Embryonic facial prominence (tissue), 1 donor: Measurements from ENCODE around the gene LHX1.

Source experiments
- DNase-seq: peaks from one replicate; pipeline ENCODE4 v3.0.0-alpha.2; 2016; ENCODE audit errors: extremely low spot score

LHX1 gene

GRCh38 chr17:36937001-36937958 is at the start of gene LHX1:
TSS of gene LHX1 (plus strand) at chr17:36937475. CDS start at chr17:36938198, 723 bp downstream.
- DNase-seq: no peak

DNA sequence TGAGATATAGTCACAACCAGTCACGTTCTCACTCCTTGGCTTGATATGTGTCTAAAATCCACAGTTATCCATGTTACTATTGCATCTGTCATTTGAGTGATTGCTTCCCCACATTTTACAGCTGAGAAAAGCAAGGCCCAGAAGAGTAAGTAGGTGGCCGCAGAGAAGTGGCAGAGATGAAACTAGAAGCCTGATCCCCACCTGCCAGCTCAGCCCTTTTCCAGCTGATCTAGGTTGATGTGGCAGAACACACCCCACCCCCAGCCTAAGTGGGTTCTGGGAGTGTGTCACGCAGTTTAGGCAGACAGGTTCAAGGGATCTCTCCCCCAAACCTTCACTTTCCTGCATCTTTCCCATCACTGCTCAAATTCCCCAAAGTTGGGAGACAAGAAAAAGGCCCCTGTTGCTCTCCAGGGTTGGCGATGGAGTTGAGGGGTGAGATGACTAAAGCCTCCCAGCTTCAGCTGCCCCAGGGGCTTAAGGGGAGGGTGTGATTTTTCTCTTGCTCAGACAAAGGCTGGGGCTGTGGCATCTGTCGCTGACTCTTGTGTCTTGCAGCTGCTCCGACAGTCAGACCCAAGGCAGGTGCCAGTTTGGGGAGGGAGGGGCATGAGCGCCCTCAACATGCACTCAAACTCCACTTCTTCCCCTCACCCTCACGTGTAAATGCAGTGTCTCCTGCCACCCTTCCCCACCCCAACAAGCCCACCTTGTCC is 48.9 kb upstream of the LHX1 start:
- no peak for DNase-seq

DNA sequence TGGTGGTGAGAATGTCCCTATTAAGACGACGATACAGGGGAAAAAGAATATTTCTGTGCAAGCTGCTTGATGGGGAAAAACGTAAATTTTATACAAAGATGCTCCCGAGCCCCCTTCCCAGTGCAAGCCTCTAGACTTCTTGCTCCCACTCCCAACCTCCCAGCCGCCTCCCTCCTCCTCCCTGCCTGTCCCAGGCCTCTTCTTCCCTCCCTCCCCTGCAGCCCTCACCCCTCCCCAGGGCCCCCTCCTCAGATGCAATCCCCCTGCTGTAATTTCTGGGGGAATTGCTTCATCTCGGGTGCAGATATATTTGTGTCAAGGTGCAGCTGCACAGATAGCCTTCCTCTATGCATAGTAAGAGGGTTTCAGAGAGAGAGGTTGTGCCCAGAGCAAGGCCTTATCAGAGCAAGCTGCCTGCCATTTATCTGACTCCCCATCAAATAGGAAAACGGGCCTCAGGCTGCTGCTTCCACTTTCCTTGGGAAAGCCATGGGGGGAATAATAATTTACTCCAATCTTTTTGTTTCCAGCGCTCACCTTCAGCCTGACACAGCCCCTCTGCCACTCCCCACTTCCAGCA is 47.4 kb upstream of the LHX1 start:
- DNase-seq: no peak

DNA sequence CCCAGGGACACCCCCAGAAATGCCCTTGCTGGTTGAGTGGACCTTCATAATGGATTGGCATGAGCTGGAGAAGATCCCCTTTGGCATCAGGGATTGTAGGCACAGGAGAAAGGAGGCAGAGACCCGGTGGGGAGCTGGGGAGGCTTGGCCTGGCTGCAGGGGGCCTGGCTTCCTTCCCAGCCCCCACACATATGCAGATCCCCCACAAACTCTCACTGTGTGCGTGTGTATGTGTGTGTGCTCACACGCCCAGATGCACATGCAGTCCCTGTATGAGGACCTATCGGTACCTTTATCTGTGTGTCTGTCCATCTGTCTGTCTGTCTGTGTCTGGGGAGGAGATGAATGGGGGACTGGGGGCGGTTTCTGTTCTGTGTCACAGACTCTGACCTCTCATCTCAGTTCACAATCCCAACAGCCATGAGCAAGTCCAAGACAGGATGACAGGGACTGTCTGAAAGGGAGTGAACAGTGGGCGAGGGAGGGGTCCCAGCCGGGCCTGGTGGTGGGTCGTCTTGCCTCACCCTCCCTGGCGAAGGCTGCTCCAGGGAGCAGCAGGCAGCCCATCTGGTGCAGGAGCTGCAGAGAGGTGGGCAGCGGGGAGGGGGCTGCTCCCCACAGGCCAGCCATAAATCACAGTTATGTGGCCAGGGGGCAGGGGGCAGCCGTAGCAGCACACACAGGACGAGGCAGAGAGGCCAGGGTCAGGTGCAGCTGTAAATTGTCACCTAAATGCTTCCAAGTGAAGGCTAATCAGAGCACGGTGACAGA is 46.7 kb upstream of the LHX1 start:
- DNase-seq: no peak

GRCh38 chr17:36892112-36892838 is 45.0 kb upstream of the LHX1 start:
- DNase-seq: no peak

GRCh38 chr17:36894177-36894576 is 43.1 kb upstream of the LHX1 start:
- no peak for DNase-seq

DNA sequence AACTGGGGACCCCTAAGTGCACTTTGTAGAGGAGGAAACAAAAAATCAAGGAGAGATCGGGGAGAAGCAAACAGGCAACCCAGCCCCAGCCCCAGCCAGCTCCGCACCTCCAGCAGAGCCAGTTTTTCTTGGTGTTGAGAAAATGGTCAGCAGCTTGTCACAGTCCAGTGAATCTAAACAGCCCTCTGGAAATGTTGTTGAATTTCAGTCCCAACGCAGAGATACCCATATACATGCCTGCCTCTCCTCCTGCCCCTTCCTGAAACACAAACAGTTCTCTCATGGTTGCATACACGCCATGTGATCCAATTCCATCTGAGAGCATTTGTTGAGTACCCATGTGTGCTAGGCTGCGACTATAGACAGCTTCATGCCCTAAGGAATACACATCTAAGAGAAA is 42.4 kb upstream of the LHX1 start:
- DNase-seq: no peak

DNA sequence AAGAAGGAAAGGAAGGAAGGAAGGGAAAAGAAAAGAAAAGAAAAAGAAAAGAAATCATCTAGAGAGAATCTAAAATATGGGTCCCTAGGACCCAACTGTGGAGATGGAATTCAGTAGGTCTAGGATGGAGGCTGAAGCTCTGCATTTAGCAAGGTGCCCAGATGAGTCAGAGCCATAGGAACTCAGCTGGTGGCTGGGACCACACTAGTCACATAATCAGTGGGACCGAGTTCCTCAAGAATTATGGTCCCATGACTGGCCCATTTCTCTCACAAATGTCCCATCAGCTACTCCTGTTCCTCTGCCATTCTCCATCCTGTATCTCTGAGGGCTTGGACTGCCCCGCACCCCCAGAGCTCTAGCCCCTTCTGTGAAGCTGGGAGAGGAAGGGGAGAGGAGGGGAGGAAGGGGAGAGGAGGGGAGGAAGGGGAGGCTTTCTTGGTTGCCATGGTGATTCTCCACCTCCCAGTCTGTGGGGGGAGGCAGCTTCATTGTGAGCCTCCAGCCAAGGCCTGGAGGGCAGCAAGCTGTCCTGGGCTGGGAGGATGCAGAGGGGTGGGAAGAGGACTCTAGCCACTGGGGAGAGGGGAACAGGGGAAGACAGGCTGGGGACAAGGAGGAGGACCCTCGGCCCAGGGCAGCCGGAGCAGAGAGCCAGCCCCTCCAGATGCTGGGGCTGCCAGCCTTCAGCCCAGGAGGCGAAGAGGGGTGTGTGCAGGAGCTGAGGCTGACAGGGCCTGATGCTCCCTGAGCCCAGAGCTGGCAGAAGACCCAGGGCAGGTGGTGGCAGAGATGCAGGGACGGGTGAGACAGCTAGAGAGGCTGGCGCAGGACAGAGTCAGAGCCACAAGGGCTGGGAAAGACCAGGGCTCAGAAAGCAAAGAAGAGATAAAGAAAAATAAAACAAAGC is 37.8 kb upstream of the LHX1 start:
- no peak for DNase-seq

DNA sequence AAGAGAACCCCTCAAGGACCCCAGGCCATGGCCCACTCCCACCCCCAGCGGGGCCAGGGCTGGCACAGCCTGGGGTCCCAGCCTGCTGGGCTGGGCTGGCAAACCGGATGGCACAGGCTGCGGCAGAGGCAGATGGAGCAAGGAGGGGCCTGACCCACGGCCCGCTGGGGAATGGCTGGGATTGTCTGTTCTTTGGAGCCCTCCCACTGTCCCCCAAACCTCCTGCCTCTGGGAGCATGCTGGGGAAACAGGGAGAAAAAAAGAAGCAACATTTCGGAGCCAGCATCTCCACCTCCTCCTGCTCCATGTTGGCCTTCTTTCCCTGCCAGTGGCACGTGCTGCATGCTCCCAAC is 37.1 kb upstream of the LHX1 start:
- DNase-seq: no peak

DNA sequence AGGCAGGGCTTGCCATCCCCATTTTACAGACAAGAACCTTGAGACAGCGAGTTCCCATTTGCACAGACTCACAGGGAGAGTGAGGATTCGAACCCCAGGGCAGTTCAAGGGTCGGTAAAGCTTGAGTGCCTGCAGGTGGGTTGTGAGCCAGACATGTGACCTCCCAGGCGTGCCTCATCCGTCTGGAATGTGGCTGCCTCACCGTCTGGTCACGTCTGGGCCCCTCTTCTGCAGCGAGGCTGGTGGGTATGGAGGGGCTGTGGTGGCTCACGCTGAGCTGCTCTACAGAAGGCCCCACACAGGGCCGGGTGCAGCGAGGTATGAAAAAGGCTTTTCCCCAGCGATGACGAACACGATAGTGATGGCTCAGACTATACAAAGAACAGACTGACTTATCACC is 35.8 kb upstream of the LHX1 start:
- DNase-seq: no peak

- no peak for DNase-seq
Measured at GRCh38 chr17:36907407-36907806, 29.9 kb upstream of the LHX1 start.

DNA sequence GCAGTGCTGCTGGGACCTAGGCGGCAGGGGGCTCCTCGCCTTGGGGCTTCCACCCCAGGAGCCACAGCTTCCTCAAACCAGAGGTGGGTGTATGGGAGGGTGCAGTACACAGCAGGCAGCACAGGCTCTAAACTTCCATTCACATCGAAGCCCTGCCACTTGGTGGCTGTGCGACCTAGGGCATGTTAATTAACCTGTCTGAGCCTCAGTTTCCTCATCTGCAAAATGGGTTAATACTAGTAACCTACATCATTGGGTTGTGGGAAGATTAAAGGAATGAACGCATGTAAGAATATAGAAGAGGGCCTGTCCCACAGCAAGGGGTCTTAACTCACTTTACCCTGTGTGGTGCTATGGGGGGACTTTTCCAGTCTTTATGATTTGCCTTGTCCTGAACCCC is 26.8 kb upstream of the LHX1 start:
- no peak for DNase-seq

DNA sequence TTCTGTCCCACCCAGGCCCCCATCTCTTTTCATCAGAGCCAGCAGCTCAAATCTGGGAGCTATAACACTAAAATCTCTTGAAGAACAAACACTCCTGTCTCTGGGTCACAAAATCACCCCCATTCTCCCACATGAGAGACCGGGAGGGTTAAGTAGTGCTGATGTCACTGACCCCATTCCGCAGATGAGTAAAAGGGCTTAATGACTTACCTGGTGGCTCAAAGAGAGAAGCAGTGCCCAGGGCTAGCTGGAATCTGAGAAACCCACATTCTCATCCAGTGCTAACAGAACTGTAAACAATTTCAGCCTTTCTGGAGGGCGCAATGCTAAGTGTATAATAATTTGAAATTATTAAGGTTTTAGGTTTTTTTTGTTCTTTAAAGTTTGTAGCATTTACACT is 26.3 kb upstream of the LHX1 start:
- DNase-seq: no peak

DNA sequence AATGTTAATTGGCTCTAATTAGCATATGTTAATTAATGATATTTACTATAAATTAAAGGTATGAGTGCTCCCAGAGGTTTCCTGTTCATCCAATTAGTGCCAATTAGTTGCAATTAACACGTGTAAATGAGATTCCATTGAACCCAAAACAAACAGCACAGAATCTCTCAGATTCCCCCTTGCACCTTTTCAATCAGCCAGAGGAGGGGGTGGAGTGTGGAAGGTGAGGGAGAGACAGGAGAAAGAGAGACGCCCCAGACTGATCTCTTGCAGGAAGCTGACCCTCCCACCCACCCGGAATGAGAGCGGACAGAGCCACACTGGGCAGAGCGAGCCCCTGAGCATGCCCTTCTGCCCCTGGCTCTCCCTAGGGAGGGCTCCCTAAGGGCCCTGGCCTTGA is 24.1 kb upstream of the LHX1 start:
- DNase-seq: no peak

DNA sequence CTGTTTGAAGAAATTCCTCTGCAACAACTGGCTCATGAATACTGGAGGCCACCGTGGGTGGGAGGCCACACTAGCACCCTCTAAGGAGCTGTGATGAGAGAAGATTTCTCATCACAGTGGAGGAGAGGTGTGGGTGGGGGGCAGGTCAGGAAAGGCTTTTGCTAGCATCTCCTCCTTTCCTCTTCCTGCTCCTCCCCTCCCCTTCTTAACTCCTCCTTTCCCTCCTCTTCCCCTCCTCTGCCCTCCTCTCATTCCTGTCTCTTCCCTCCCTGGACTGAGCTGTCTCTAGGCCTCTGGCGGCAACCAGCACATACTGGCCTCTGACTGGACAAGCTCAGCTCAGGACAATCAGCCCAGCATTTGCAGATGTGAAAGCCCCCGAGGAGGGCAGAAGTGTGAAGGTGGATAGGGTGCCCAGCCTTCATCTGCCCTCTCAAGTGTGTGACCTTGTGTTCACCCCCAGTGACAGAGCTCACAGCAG is 19.0 kb upstream of the LHX1 start:
- no peak for DNase-seq

- DNase-seq: no peak
Measured at GRCh38 chr17:36919407-36919968, 17.8 kb upstream of the LHX1 start.

- no peak for DNase-seq
Measured at GRCh38 chr17:36920032-36921005, 17.0 kb upstream of the LHX1 start.

DNA sequence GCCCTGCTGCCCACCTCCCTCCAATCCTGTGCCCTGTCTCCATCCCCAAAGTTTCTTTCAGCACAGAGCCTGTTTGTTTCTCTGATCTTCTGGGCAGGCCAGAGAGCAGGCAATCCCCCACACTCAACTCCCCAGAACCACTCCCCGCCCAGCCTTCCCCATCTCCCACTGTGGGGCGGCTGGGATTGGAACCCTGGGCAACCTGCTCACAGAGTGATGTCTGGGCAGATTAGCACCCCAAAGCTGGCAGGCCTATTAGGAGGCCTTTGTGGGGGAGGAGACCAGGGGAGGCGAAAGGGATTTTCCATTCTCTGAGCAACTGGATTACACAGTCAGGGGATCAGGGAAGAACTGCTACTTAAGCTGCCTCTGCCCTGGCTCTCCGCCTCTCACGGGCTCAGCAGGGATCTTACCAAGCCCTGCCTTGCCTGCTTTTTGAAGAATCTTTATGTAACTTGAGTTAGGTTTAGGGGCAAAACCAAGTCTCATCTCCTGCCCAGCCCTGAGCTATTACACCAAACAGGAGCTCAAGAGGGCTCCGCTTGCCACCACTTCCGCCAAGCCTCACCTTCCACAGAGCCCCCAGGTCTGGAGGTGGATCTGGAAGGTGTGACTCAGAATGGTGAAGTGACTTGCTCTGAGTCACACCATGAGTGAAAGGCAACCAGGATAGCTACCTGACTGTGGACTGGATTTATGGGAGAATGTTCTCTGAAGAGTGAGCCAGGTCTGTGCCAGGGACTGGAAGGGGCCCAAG is 16.0 kb upstream of the LHX1 start:
- no peak for DNase-seq
